Measurements from ENCODE around the gene ZNF74. TPM values are rescaled to one million over a fixed set of nuclear protein-coding genes. Genes with fewer than 3 reads are reported as not detected.
A peak's percentile ranks its signal among the peaks of the same experiment; 100 is the strongest.

The ZNF74 gene
- total and polyA plus RNA-seq, 8 donors: 5.0 to 9.1 (median 5.7) TPM

- no peaks in the 10 kb centered on the region for H3K9me3 ChIP-seq
- H3K4me1 ChIP-seq: peaks cover 4 to 9% (median 6%) of the 10 kb centered on the region in 3 donors
- DNase-seq (peak in 1 of 6 donors; percentile 31), FAIRE-seq (no peak), ATAC-seq (no peak)
- H3K27me3 ChIP-seq: peaks cover 0 to 11% (median 0%) of the 10 kb centered on the region in 4 donors
- 74 to 75% methylated on average over 11 of the region's 11 CpGs for WGBS, 2 donors
- H3K36me3 ChIP-seq: no peaks in the 10 kb centered on the region
- peak overlapping the region in 2 of 4 donors; percentile 36 to 49 for H3K4me3 ChIP-seq
- TF ChIP-seq CTCF (IDR thresholded peaks at IDR 0.05): no peak
- H3K27ac ChIP-seq: no peak overlapping the region
- intact Hi-C loops (cut with DNase I): no loop called here
These were observed 41.7 kb downstream of the ZNF74 start for GRCh38 chr22:20435436-20436306.

DNA sequence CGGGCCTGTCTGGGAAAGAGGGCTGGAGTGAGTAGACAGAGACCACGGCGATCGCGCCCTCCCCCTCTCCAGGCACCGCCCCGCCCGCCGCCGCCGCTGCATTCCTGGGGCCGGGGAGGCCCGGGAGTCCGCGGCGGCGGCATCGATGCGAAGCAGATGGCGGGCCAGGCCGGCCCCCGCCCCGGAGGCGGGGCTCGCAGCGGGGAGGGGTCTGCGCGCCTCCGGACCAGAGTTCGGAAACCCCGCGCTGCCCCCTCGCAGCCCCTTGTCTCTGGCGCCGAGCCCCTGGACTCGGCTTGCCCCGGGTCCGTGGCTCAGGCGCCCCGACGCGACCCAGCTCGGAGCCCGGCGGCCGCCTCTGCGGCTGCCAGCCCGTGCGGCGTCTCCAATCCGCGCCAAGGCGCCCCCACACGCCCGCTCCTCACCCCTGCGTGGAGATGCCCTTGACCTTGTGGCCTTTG is 42.4 kb downstream of the ZNF74 start:
- Histone ChIP-seq H3K27ac (no peak overlapping the region), H3K27me3 (peaks cover 0 to 7% (median 0%) of the 10 kb centered on the region in 4 donors), H3K4me3 (peak overlapping the region in 3 of 4 donors; percentile 9 to 49 (median 36)), H3K36me3 (no peaks in the 10 kb centered on the region), H3K9me3 (no peaks in the 10 kb centered on the region), H3K4me1 (peaks cover under 1 to 6% (median 3%) of the 10 kb centered on the region in 3 donors)
- intact Hi-C loops (cut with DNase I): no loop called here
- no peak for TF ChIP-seq CTCF (IDR thresholded peaks at IDR 0.05)
- DNase-seq: peak in 2 of 6 donors; percentile 41 to 62
- peak in 3 of 4 donors; percentile 17 to 30 (median 29) for ATAC-seq
- no peak for FAIRE-seq
- 1 to 4% methylated on average over 23 to 56 of the region's 56 CpGs for WGBS, 2 donors

GRCh38 chr22:20436768-20437612 is 43.0 kb downstream of the ZNF74 start:
- H3K27me3 ChIP-seq: peaks cover 0 to under 1% (median 0%) of the 10 kb centered on the region in 4 donors
- WGBS, 2 donors: 6% methylated on average over 57 to 61 of the region's 61 CpGs
- ATAC-seq (peak; percentile 7 to 18 (median 12)), DNase-seq (peak in 3 of 6 donors; percentile 45 to 82 (median 64)), FAIRE-seq (no peak)
- peaks cover 0 to 4% (median 3%) of the 10 kb centered on the region in 3 donors for H3K4me1 ChIP-seq
- H3K9me3 ChIP-seq: no peaks in the 10 kb centered on the region
- peak overlapping the region in 3 of 4 donors; percentile 9 to 49 (median 36) for H3K4me3 ChIP-seq
- peaks cover 0 to 3% (median 0%) of the 10 kb centered on the region in 3 donors for H3K36me3 ChIP-seq
- TF ChIP-seq CTCF (IDR thresholded peaks at IDR 0.05): no peak
- intact Hi-C loops (cut with DNase I): no loop called here
- no peak overlapping the region for H3K27ac ChIP-seq

GRCh38 chr22:20437613-20438426 is 43.9 kb downstream of the ZNF74 start, which contains the start of gene SCARF2:
Gene SCARF2 (minus strand): TSS chr22:20437825. CDS start chr22:20437754, 71 bp downstream.
- H3K36me3 ChIP-seq: peaks cover 0 to 7% (median 0%) of the 10 kb centered on the region in 3 donors
- no peaks in the 10 kb centered on the region for H3K9me3 ChIP-seq
- H3K4me3 ChIP-seq: peak within 1 kb of the TSS in 3 of 4 donors; percentile 14 to 49 (median 36)
- no peak for FAIRE-seq
- intact Hi-C loops (cut with DNase I): no loop called here
- no peak for TF ChIP-seq CTCF (IDR thresholded peaks at IDR 0.05)
- no peak within 1 kb of the TSS for H3K27ac ChIP-seq
- H3K4me1 ChIP-seq: peaks cover 0 to 4% (median 3%) of the 10 kb centered on the region in 3 donors
- 4 to 7% methylated on average over 34 to 95 of the region's 95 CpGs for WGBS, 2 donors
- no peaks in the 10 kb centered on the region for H3K27me3 ChIP-seq
- peak in 2 of 6 donors; percentile 51 to 68 for DNase-seq
- peak; percentile 11 to 71 (median 60) for ATAC-seq
